ENCODE data around the gene SLC19A1. TPM values are rescaled to one million over a fixed set of nuclear protein-coding genes. Genes with fewer than 3 reads are reported as not detected.
"Not testable (repeated sequence)": the region's sequence is repeated elsewhere in the genome, so short reads cannot be mapped to it uniquely, and the experiment has no call there.

SLC19A1 gene
- total RNA-seq, 1 donor from 2014 or later, result 11.0 TPM

DNA sequence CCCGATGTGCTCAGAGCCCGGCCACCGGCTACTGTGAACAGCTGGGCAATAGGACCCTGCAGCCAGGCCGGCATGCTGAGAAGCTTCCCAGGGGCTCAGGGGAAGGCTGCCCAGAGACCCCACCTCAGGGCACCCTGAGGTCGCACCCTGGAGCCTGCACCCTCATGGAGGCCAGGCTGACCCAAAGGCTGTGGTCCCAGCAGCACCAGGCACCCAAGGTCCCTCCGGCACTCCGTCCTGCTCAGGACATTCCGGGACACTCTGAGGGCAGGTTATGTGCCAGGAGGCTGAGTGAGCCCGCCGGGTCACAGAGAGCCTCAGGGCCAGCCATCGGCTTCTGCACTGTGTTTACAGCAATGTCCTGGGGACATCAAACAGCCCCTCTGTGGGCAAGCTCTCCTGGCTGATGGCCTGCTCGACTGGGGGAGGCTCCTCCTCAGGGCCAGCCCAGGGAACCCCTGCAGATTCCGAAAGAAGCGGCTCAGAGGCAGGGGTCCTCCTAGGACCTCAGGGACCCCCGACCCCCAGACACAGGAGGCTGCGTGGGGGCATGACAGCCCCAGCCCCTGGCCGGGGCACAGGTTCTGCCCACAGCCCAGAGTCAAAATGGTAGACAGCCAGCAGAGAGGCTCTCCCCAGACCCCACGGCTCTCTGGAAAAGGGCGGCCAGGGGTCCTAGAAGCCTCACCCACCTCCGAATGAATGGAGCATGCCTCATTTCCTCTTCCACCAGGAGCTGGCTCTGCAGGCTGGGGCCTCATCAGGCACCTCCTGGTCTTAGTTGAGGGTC lies 8.2 kb downstream of the SLC19A1 start:
- H3K36me3 Mint-ChIP-seq (ENCODE audit: unreplicated experiment), result peaks cover 2% of the 10 kb centered on the region
- DNase-seq (ENCODE audit: extremely low spot score, unreplicated experiment), result no peak
- H3K4me3 Mint-ChIP-seq (ENCODE audit: unreplicated experiment), result no peak overlapping the region
- H3K4me1 Mint-ChIP-seq (ENCODE audit: unreplicated experiment), result no peaks in the 10 kb centered on the region
- no peak overlapping the region for H3K27ac Mint-ChIP-seq (ENCODE audit: unreplicated experiment)
- no peaks in the 10 kb centered on the region for H3K27me3 Mint-ChIP-seq (ENCODE audit: unreplicated experiment)
- no peaks in the 10 kb centered on the region for H3K9me3 Mint-ChIP-seq (ENCODE audit: unreplicated experiment)
- no peak for TF ChIP-seq CTCF (IDR thresholded peaks at IDR 0.05)

GRCh38 chr21:45533361-45533845 lies 8.8 kb downstream of the SLC19A1 start:
- H3K9me3 Mint-ChIP-seq (ENCODE audit: unreplicated experiment), result no peaks in the 10 kb centered on the region
- H3K4me1 Mint-ChIP-seq (ENCODE audit: unreplicated experiment), result no peaks in the 10 kb centered on the region
- no peak for DNase-seq (ENCODE audit: extremely low spot score, unreplicated experiment)
- H3K36me3 Mint-ChIP-seq (ENCODE audit: unreplicated experiment), result peaks cover 2% of the 10 kb centered on the region
- H3K4me3 Mint-ChIP-seq (ENCODE audit: unreplicated experiment), result no peak overlapping the region
- no peak for TF ChIP-seq CTCF (IDR thresholded peaks at IDR 0.05)
- no peaks in the 10 kb centered on the region for H3K27me3 Mint-ChIP-seq (ENCODE audit: unreplicated experiment)
- no peak overlapping the region for H3K27ac Mint-ChIP-seq (ENCODE audit: unreplicated experiment)

DNA sequence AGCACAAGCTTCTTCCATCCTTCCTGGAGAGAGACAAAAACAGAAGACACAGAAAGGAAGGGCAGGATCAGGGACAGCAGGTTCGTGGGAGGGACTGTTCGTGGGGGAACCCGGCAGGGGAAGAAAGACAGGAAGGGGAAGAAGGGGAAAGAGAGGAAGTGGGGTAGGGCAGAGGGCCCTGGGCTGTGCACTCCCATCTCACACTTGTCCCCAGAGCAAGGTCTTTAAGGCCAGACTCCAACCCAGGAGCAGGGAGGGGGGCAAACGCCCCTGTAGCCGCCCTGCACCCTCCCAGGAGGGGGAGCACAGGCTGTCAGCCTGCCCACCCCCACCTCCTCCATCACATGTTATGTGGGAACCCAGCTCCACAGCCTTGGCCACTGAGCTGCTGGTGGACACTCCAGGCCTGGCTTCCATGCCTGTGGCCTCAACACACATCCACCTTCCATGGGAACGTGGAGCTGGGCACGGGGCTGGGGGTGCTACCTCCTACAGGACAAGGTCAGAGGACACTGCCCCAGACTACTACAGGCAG lies 9.3 kb downstream of the SLC19A1 start:
- Mint-ChIP-seq H3K27me3 (ENCODE audit: unreplicated experiment) (no peaks in the 10 kb centered on the region), H3K4me1 (ENCODE audit: unreplicated experiment) (no peaks in the 10 kb centered on the region), H3K4me3 (ENCODE audit: unreplicated experiment) (no peak overlapping the region), H3K9me3 (ENCODE audit: unreplicated experiment) (no peaks in the 10 kb centered on the region), H3K36me3 (ENCODE audit: unreplicated experiment) (peaks cover 3% of the 10 kb centered on the region), H3K27ac (ENCODE audit: unreplicated experiment) (no peak overlapping the region)
- no peak for TF ChIP-seq CTCF (IDR thresholded peaks at IDR 0.05)
- DNase-seq (ENCODE audit: extremely low spot score, unreplicated experiment), result no peak

GRCh38 chr21:45531393-45532215 lies 10.6 kb downstream of the SLC19A1 start:
- DNase-seq (ENCODE audit: extremely low spot score, unreplicated experiment), result no peak
- TF ChIP-seq CTCF (IDR thresholded peaks at IDR 0.05), result no peak
- Mint-ChIP-seq H3K27ac (ENCODE audit: unreplicated experiment) (no peak overlapping the region), H3K36me3 (ENCODE audit: unreplicated experiment) (peaks cover 4% of the 10 kb centered on the region), H3K9me3 (ENCODE audit: unreplicated experiment) (no peaks in the 10 kb centered on the region), H3K27me3 (ENCODE audit: unreplicated experiment) (no peaks in the 10 kb centered on the region), H3K4me3 (ENCODE audit: unreplicated experiment) (no peak overlapping the region), H3K4me1 (ENCODE audit: unreplicated experiment) (no peaks in the 10 kb centered on the region)

- H3K4me1 Mint-ChIP-seq (ENCODE audit: unreplicated experiment); DNase-seq (ENCODE audit: extremely low spot score, unreplicated experiment): not testable (repeated sequence)
Observed at GRCh38 chr21:45531114-45531392, 11.2 kb downstream of the SLC19A1 start.

More at GRCh38 chr21:45531114-45531392, 11.2 kb downstream of the SLC19A1 start:
- not testable (repeated sequence) for H3K4me3 Mint-ChIP-seq (ENCODE audit: unreplicated experiment); H3K27ac Mint-ChIP-seq (ENCODE audit: unreplicated experiment); H3K9me3 Mint-ChIP-seq (ENCODE audit: unreplicated experiment); H3K27me3 Mint-ChIP-seq (ENCODE audit: unreplicated experiment); H3K36me3 Mint-ChIP-seq (ENCODE audit: unreplicated experiment)
